ENCODE results near the gene SPRN.
"Not testable (repeated sequence)": the region's sequence is repeated elsewhere in the genome, so short reads cannot be mapped to it uniquely, and the experiment has no call there.

Gene SPRN

GRCh38 chr10:133456041-133456951 is 31.9 kb upstream of the SPRN start:
- no peak for DNase-seq (ENCODE audit: low read depth, low spot score)

DNA sequence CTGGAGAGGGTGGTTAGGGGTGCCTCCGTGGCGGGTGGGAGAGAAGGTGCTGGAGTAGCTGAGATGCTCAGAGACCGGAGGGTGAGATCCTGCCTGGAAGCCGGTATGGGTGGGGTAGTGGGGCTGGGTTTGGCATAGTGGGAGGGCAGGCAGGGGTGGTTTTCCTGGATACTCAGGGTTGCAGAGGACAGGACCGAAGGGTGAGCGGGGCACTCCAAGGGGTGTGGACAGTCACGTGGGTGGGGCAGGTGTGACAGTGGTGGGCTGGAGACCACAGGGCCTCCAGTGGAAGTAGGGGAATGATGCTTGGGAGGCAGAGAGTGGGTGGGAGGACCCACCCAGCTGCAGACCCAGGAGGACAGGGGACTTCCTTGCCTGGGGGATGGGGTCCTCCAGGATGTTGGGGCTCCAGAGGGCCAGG is 31.2 kb upstream of the SPRN start:
- no peak for DNase-seq (ENCODE audit: low read depth, low spot score)

- DNase-seq (ENCODE audit: low read depth, low spot score) = no peak
Observed at GRCh38 chr10:133455196-133455595, 30.8 kb upstream of the SPRN start.

GRCh38 chr10:133454204-133454893 is 29.9 kb upstream of the SPRN start:
- no peak for DNase-seq (ENCODE audit: low read depth, low spot score)

DNA sequence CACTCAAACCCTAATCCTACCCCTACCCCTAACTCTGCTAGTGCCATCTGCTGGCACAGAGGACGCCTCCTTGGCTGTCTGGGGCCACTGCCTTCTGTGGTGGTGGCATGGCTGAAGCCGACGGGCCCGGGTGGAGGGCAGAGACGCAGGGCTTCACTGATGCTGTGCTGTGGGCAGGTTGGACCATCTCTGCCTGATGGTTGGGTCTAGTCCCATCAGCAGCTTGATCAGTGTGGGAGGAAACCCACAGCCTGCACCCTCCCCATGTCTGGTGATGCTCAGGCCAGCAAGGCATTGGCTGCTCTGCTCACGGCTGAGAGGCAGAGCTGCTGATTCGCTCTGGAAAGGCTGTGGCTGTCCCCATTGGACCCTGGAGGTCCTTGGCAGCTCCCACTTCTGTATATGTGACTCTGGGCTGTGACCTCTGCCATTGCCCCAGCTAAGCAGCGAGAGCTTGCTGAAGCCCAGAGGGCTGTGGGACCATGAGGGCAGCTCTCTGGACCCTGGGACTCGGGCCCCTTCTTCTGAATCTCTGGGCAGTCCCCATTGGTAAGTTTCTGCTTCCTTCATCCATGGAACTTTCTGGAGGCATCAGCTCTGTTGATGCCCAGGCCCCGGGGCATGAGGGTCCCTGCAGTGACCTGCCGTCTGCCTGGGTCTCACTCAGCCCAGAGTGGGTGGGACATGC is 29.2 kb upstream of the SPRN start, which contains the start of gene SCART1:
TSS of gene SCART1 (plus strand) at position 430 of the 688 bp plus-strand sequence. CDS start at position 483, 53 bp downstream.
- no peak for DNase-seq (ENCODE audit: low read depth, low spot score)

DNA sequence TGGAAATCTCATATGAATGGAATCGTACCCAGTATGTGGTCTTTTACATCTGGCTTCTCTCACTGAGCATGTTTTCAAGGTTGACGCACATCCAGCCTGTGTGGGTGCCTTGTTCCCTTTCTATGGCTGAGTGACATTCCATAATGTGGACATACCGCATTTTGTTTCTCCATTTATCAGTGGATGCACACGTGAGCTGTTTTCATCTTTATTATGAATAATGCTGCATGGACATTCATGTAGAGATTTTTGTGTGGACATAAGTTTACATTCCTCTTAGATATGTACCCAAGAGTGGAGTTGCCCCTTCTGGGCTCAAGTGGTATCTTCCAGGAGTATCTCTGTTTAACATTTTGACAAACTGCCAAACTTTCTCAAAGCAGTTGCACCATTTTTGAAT is 28.0 kb upstream of the SPRN start:
- no peak for DNase-seq (ENCODE audit: low read depth, low spot score)

- no peak for DNase-seq (ENCODE audit: low read depth, low spot score)
Observed at GRCh38 chr10:133451346-133451745, 26.9 kb upstream of the SPRN start.

- DNase-seq (ENCODE audit: low read depth, low spot score) = no peak
Observed at GRCh38 chr10:133448120-133448519, 23.7 kb upstream of the SPRN start.

GRCh38 chr10:133446979-133447378 is 22.6 kb upstream of the SPRN start:
- no peak for DNase-seq (ENCODE audit: low read depth, low spot score)

DNA sequence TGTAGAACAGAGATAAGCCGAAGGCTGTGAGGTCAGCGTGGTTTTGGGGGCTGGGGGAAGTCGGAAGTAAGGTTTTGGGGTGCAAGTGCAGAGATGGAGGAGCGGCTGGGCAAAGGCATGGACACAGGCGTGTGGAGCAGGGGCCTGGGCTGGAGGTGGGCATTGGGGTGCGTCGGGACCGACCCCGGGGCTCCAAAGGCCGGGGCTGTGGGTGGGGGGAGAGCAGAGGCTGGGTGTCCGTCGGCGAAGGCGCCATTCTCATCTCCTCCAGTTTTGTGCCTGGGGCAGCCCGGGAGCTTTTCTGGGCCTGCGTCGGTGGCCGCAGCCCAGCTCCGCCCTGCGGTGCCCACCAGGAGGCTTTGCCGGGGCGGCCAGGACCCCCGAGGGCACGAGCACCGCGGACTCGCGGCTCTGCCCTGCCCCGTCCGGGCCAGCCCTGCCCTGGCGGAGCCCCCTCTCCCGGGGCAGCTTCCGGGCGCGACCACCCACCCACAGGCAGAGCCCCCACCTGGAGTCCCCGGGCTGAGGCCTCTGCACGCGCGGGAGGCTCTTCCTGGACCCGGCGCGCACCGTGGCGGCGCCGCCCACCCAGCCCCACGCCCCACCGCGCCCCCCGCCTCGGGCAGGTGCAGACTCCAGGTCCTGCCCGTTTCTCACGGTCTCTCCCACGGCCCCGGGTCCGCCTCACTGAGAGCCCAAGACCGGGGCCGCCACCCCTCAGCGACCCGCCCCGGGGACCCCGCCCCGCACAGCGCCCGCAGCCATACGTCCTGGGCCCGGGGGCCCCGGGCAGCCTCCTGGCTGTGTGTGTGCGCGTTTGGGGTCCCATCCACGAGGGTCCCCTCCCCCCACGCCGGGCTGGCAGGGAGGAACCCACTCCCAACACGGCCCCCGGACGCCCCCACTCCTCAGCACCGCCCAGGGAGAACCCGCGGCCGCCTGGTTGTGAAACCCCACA is 21.6 kb upstream of the SPRN start:
- no peak for DNase-seq (ENCODE audit: low read depth, low spot score)

DNA sequence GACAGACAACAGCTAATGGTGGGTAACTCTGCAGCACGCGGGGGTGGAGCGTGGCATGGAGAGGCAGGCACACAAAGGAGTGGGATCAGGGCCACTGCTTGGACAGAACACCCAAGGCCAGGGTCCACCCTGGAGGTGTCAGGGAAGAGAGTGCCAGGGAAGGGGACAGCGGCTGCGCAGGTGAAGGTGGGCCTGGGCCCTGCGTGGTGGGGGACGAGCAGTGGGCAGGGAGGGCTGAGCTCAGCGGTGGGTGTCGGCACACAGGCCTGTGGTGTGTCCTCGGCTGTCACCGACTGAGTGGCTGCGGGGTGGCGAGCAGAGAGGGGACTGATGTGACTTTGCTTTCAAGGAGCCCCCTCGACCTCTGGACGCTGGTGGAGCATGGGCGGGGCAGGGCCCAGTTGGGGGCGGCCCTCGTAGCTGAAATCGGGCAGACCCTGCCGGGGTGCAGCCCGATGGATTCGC is 20.9 kb upstream of the SPRN start:
- no peak for DNase-seq (ENCODE audit: low read depth, low spot score)

- no peak for DNase-seq (ENCODE audit: low read depth, low spot score)
Observed at GRCh38 chr10:133444342-133445267, 20.2 kb upstream of the SPRN start.

GRCh38 chr10:133442967-133443924 is 18.8 kb upstream of the SPRN start:
- DNase-seq (ENCODE audit: low read depth, low spot score) = no peak

- DNase-seq (ENCODE audit: low read depth, low spot score) = no peak
Observed at GRCh38 chr10:133442191-133442966, 18.0 kb upstream of the SPRN start.

- no peak for DNase-seq (ENCODE audit: low read depth, low spot score)
Observed at GRCh38 chr10:133441780-133442179, 17.4 kb upstream of the SPRN start.

DNA sequence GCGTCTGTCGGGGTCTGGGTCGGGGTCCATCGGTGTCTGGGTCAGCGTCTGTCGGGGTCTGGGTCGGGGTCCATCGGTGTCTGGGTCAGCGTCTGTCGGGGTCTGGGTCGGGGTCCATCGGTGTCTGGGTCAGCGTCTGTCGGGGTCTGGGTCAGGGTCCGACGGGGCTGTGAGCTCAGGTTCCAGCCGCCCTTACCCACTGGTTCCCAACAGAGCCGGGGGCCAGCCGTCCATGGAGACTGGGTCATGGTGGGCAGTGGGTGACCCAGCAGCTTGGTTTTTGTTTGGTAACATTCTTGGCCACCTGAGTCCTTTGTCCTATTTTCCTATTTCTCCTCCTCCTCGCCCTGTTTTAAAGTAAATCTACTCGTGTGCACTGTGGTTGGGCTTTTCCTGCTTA is 16.9 kb upstream of the SPRN start:
- DNase-seq (ENCODE audit: low read depth, low spot score) = not testable (repeated sequence)

DNA sequence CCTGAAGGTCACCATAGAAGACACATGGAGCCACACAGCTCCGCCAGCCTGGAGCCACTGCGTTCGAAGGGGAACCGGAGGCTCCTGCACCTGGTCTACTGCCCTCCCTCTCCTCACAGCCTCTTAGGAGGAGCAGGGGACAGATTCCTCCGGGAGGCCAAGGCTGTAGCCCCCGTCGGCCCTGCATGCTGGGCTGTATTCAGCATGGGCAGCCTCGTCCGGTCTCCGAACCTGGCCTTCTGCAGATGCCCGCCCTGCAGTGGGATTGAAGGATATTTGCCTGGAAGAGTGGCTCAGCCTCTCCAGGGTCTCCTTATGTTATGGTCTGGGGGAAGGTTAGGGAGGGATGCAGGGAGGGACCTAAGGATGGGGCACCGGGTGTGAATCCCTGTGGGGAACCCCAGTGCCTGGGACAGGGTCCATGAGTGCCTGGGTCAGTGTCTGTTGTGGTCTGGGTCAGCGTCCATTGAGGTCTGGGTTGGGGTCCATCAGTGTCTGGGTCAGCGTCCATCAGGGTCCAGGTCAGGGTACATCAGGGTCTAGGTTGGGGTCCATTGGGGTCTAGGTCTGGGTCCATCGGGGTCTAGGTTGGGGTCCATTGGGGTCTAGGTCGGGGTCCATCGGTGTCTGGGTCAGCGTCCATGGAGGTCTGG is 16.3 kb upstream of the SPRN start:
- peak; percentile 0 for DNase-seq (ENCODE audit: low read depth, low spot score)
